SU-DHL-6 (cell line): Measurements from ENCODE around the gene ERLIN1.

Source experiments
- CTCF ChIP-seq: fragments of 200-600 bp; sonication (generic); IDR thresholded peaks from one replicate; pipeline ENCODE4 v1.5.1; 2017; ENCODE audit warnings: antibody characterized with exemption, mild to moderate bottlenecking, low read length, moderate library complexity; ENCODE audit not compliant: insufficient read depth, poor library complexity, severe bottlenecking
- EZH2phosphoT487 ChIP-seq: fragments of 200-600 bp; sonication (generic), shearing (Covaris generic); conservative IDR thresholded peaks from 2 replicates; pipeline ENCODE4 v1.6.1; 2018; ENCODE audit warnings: mild to moderate bottlenecking, antibody characterized with exemption, low read length, moderate library complexity, mixed read lengths

- TF ChIP-seq CTCF = no peak
- TF ChIP-seq EZH2phosphoT487 = no peak
Measured at GRCh38 chr10:100175875-100176274, 10.0 kb downstream of the ERLIN1 start.
